AG04450 (cell line): ENCODE measurements around the gene CXADR. TPM values are rescaled to one million over a fixed set of nuclear protein-coding genes. Genes with fewer than 3 reads are reported as not detected.
"Not testable (repeated sequence)": the region's sequence is repeated elsewhere in the genome, so short reads cannot be mapped to it uniquely, and the experiment has no call there.

ENCODE experiments used
- CTCF ChIA-PET: fragments of 300-600, 350-600 bp; formaldehyde crosslinking; extraction: SDS; loops from one replicate; lab custom pipeline; 2022; ENCODE audit warnings: antibody characterized with exemption, inconsistent platforms; lab: Charles Lee
- POLR2A ChIA-PET: fragments of 350-600 bp; formaldehyde crosslinking; extraction: SDS; loops from one replicate; lab custom pipeline; 2021; ENCODE audit warnings: antibody characterized with exemption, inconsistent platforms; lab: Yijun Ruan, JAX
- DNase-seq: peaks from one replicate; pipeline ENCODE4 v3.0.0-alpha.2; 2011; ENCODE audit warnings: low read depth, low spot score
- H3K27ac ChIP-seq: one replicate; pipeline ENCODE4 v1.5.1; 2012; ENCODE audit warnings: low read depth, low read length, control low read depth
- H3K27me3 ChIP-seq: one replicate; pipeline ENCODE4 v1.6.0; 2012; ENCODE audit warnings: low read length; ENCODE audit not compliant: control insufficient read depth, insufficient read depth
- H3K4me3 ChIP-seq: 2 replicates; pipeline ENCODE4 v1.5.1; 2011; ENCODE audit warnings: mild to moderate bottlenecking, low read depth, low read length, control low read depth
- H3K9me3 ChIP-seq: 2 replicates; pipeline ENCODE4 v1.5.1; 2012; ENCODE audit warnings: low read length; ENCODE audit not compliant: control insufficient read depth, insufficient read depth
- CTCF ChIP-seq: IDR thresholded peaks from 2 replicates; pipeline ENCODE4 v1.5.1; 2011; ENCODE audit warnings: low read depth, low read length, control low read depth, inconsistent platforms
- polyA plus RNA-seq: library from polyadenylated mRNA; depleted of rRNA; stranded (reverse); fragments of >200 nt; gene quantifications from 2 replicates; pipeline ENCODE4 v1.2.3, GENCODE V29; 2011

The CXADR gene
- polyA plus RNA-seq, 1 experiment = 0.99 TPM

GRCh38 chr21:17514124-17514845, 1.4 kb downstream of the CXADR start:
- Histone ChIP-seq H3K4me3 (peak overlapping the region; percentile 69), H3K9me3 (no peaks in the 10 kb centered on the region; the same call in 1 of the 2 replicates), H3K27me3 (peaks cover 18% of the 10 kb centered on the region), H3K27ac (no peak overlapping the region)
- ChIA-PET POLR2A (no interaction called here), CTCF (interaction anchor here (3.1 kb wide), 1 partner anchor 127 kb away, joined by 24 read pairs; no protein-coding TSS in a partner anchor)
- DNase-seq = no peak
- no peak for TF ChIP-seq CTCF

GRCh38 chr21:17517008-17517407, 4.2 kb downstream of the CXADR start:
- H3K9me3 ChIP-seq, H3K4me3 ChIP-seq, H3K27ac ChIP-seq, DNase-seq, POLR2A ChIA-PET, CTCF ChIA-PET: not testable (repeated sequence)
- peaks cover 24% of the 10 kb centered on the region for H3K27me3 ChIP-seq

GRCh38 chr21:17519208-17519738, 6.4 kb downstream of the CXADR start:
- POLR2A ChIA-PET = no interaction called here

GRCh38 chr21:17519965-17520609, 7.2 kb downstream of the CXADR start:
- peaks cover 15% of the 10 kb centered on the region for H3K27me3 ChIP-seq
- H3K27ac ChIP-seq = no peak overlapping the region
- ChIA-PET POLR2A (no interaction called here), CTCF (no interaction called here)
- H3K4me3 ChIP-seq = no peak overlapping the region
- TF ChIP-seq CTCF = no peak
- H3K9me3 ChIP-seq = no peaks in the 10 kb centered on the region; the same call in 1 of the 2 replicates
- DNase-seq = no peak

More at GRCh38 chr21:17519208-17519738, 6.4 kb downstream of the CXADR start:
- TF ChIP-seq CTCF = no peak
- CTCF ChIA-PET = no interaction called here
- Histone ChIP-seq H3K27me3 (peaks cover 16% of the 10 kb centered on the region), H3K9me3 (no peaks in the 10 kb centered on the region; the same call in 1 of the 2 replicates), H3K27ac (no peak overlapping the region), H3K4me3 (no peak overlapping the region)
- DNase-seq = no peak

GRCh38 chr21:17523007-17523451, 10.2 kb downstream of the CXADR start:
- Histone ChIP-seq H3K9me3 (no peaks in the 10 kb centered on the region), H3K4me3 (no peak overlapping the region), H3K27me3 (peaks cover 9% of the 10 kb centered on the region), H3K27ac (no peak overlapping the region)
- POLR2A ChIA-PET = no interaction called here
- CTCF ChIA-PET = interaction anchor here (1.2 kb wide), 1 partner anchor 11 kb away, joined by 3 read pairs; no protein-coding TSS in a partner anchor
- no peak for TF ChIP-seq CTCF
- no peak for DNase-seq

GRCh38 chr21:17523979-17524494, 11.2 kb downstream of the CXADR start:
- H3K4me3 ChIP-seq, H3K9me3 ChIP-seq, H3K27me3 ChIP-seq, DNase-seq, H3K27ac ChIP-seq, CTCF ChIA-PET, POLR2A ChIA-PET: not testable (repeated sequence)
